GM21723 (cell line): ENCODE results near the gene NDFIP1.

Experiments
- ATAC-seq: cut with Tn5 transposase; IDR thresholded peaks from one replicate; pipeline ENCODE4 v1.9.1; 2021; ENCODE audit warnings: mild to moderate bottlenecking, moderate library complexity; ENCODE audit not compliant: unreplicated experiment

The NDFIP1 gene

GRCh38 chr5:142091012-142091411 lies 17.6 kb upstream of the NDFIP1 start:
- no peak for ATAC-seq

GRCh38 chr5:142091922-142092321 lies 16.7 kb upstream of the NDFIP1 start:
- no peak for ATAC-seq

GRCh38 chr5:142095035-142095434 lies 13.5 kb upstream of the NDFIP1 start:
- no peak for ATAC-seq

GRCh38 chr5:142095651-142096330 lies 12.8 kb upstream of the NDFIP1 start:
- no peak for ATAC-seq

GRCh38 chr5:142096382-142096781 lies 12.2 kb upstream of the NDFIP1 start:
- no peak for ATAC-seq

GRCh38 chr5:142097681-142098080 lies 10.9 kb upstream of the NDFIP1 start:
- ATAC-seq: no peak

- ATAC-seq: no peak
These were observed 10.3 kb upstream of the NDFIP1 start for GRCh38 chr5:142098275-142098674.

- no peak for ATAC-seq
These were observed 9.6 kb upstream of the NDFIP1 start for GRCh38 chr5:142098931-142099330.

- no peak for ATAC-seq
These were observed 8.3 kb upstream of the NDFIP1 start for GRCh38 chr5:142100307-142100706.

- ATAC-seq: no peak
These were observed 5.4 kb upstream of the NDFIP1 start for GRCh38 chr5:142102980-142103740.

- no peak for ATAC-seq
These were observed 4.1 kb upstream of the NDFIP1 start for GRCh38 chr5:142104491-142104890.

- no peak for ATAC-seq
These were observed 2.5 kb upstream of the NDFIP1 start for GRCh38 chr5:142106061-142106460.

GRCh38 chr5:142107036-142107735 lies 1.4 kb upstream of the NDFIP1 start:
- no peak for ATAC-seq

GRCh38 chr5:142107736-142108431 lies 695 bp upstream of the NDFIP1 start:
- no peak for ATAC-seq

- ATAC-seq: no peak
These were observed 909 bp downstream of the NDFIP1 start for GRCh38 chr5:142109331-142110045.

GRCh38 chr5:142110046-142110531 lies 1.5 kb downstream of the NDFIP1 start:
- ATAC-seq: no peak

GRCh38 chr5:142110988-142111687 lies 2.6 kb downstream of the NDFIP1 start:
- no peak for ATAC-seq

- no peak for ATAC-seq
These were observed 6.1 kb downstream of the NDFIP1 start for GRCh38 chr5:142114687-142115086.

GRCh38 chr5:142115937-142116614 lies 7.5 kb downstream of the NDFIP1 start:
- ATAC-seq: no peak
